ENCODE measurements around the gene SLCO2A1.

SLCO2A1 gene

DNA sequence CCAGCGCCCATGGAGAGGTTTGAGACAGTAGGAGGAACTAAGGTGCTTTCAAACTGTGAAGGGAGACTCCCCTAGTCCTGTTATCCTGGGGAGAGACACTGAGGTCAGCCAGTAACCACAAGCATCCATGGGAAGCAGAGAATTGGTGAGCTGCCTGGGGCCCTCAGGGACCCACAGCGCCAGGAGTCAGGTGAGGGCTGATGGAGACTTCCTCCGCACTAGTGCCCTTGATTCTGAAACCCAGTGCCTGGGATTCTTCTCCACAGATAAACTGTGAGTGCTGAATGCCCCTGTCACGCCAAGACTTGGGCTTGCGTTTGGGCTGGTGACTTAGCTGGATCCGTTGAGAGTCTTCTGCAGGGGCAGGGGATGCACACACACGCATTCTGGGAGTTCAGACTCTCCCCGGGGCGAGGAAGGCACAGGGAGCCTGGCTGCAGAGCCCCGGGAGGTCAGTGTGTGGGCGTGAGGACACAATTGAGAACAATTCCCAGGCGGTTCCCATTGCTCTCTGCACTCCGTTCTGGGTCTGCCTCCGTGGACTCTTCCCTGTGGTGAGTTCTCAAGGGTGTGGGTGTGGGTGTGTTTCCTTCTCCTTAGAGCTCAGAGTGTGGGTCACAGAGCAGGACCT, 37.9 kb upstream of the SLCO2A1 start:
- H3K4me3 Mint-ChIP-seq = no peak overlapping the region
- H3K36me3 Mint-ChIP-seq (ENCODE audit: low read depth) = no peaks in the 10 kb centered on the region
- intact Hi-C loops (cut with micrococcal nuclease) = no loop called here
- H3K4me1 Mint-ChIP-seq (ENCODE audit: low read depth) = no peaks in the 10 kb centered on the region
- H3K27me3 Mint-ChIP-seq = no peaks in the 10 kb centered on the region
- H3K27ac Mint-ChIP-seq = no peak overlapping the region
- no peaks in the 10 kb centered on the region for H3K9me3 Mint-ChIP-seq

DNA sequence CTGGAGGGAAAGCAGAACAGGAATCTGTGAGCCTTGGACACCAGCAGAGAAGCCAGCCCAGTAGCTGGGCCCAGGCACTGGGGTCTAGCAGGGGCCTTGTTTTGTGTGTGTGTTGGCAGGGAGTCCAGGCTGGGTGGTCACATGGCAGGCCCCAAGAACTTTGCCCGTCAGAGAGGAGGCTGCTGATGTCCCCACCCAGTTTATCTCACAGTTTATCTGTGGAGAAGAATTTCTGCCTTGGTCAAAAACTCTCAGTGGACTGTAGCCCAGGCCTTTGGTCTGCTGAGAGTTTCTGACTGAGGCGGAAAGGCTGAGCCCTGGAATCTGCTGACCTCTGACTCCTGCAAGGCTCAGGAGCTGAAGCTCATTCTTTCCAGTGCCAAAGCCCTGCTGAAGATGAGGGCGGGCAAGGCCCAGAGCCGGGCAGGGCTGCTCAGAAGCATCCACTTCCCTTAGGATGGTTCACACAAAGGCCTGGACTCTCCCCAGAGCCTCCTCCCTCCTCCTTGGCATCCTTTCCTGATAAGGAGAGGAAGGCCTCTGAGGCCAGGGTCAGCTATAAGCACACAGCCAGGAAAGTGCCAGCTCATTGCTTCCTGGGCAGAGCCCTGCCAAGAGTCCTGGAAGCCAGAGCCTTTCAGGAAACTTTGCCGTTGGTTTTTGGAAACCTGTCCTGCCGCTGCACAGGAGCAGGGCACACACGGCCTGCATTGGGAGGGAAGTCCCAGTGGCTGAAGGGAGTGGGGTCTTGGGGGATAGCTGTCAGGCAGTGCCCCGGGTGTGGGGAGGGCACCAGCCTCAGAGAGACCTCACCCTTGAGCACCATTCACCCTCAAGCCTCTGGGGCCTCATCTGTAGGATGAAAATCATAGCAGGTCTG, 37.2 kb upstream of the SLCO2A1 start:
- no peak overlapping the region for H3K27ac Mint-ChIP-seq
- H3K27me3 Mint-ChIP-seq = no peaks in the 10 kb centered on the region
- no peak overlapping the region for H3K4me3 Mint-ChIP-seq
- intact Hi-C loops (cut with micrococcal nuclease) = no loop called here
- no peaks in the 10 kb centered on the region for H3K4me1 Mint-ChIP-seq (ENCODE audit: low read depth)
- H3K9me3 Mint-ChIP-seq = no peaks in the 10 kb centered on the region
- no peaks in the 10 kb centered on the region for H3K36me3 Mint-ChIP-seq (ENCODE audit: low read depth)

DNA sequence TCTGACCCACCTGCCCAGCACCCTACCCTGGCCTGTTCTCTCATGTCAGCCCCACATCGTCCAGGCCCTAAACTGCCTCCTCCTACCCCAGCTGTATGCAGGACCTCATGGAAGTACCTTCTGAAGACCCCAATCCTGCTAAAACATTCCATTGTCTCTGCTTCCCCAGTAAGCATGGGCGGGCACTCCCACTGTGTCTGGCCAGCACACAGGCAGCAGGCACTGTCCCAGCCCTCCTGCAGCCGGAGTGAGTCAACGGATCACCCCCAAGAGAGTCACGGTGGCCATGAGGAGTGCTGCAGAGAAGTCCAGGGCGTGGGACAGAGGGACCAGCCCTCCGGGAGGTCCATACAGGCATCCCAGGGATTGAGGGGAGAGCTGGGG, 36.4 kb upstream of the SLCO2A1 start:
- Mint-ChIP-seq H3K4me1 (ENCODE audit: low read depth) (no peaks in the 10 kb centered on the region), H3K27me3 (no peaks in the 10 kb centered on the region), H3K36me3 (ENCODE audit: low read depth) (no peaks in the 10 kb centered on the region), H3K9me3 (no peaks in the 10 kb centered on the region), H3K27ac (no peak overlapping the region), H3K4me3 (no peak overlapping the region)
- intact Hi-C loops (cut with micrococcal nuclease) = no loop called here

DNA sequence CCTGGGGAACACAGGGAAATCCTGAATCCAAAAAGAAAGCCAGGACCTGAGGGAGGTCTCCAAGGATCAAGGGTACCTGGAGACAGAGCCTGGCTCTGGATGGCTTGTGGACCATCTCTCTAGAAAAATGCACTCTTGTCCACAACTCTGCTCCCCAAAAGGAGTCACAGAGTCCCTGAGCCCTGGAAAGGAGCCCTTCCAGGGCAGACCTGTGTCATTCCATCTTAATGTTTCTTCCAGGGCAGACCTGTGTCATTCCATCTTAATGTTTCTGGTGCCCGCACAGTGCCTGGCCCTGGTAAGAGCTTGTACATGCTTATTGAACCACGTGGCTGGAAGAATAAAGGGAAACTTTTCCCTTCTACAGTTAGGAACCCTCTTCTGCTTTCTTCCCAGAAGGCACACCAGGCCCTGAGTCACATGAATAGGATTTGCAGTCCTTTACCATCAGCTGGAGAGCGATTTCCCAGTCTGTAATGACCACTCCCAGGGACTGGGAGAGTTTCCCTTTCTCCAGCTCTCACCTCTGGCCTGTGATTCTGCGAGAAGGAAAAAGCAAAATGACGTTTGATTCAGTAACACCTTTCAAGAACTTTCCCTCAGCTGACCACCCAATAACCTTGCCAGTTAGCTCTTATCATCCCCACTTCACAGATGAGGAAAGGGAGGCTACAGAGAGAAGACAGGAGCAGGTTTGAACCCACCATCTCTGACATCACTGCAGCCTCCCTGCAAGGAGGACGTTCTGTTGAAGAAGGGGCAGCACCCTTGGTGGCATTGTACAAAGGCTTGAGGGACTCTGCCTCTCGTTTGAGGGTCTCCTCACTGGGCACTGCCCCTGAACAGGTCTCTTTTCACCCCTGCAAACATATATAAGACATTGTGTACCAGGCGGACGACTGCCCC, 35.8 kb upstream of the SLCO2A1 start:
- Mint-ChIP-seq H3K4me3 (no peak overlapping the region), H3K27ac (no peak overlapping the region), H3K9me3 (no peaks in the 10 kb centered on the region), H3K4me1 (ENCODE audit: low read depth) (no peaks in the 10 kb centered on the region), H3K36me3 (ENCODE audit: low read depth) (no peaks in the 10 kb centered on the region), H3K27me3 (no peaks in the 10 kb centered on the region)
- intact Hi-C loops (cut with micrococcal nuclease) = no loop called here

DNA sequence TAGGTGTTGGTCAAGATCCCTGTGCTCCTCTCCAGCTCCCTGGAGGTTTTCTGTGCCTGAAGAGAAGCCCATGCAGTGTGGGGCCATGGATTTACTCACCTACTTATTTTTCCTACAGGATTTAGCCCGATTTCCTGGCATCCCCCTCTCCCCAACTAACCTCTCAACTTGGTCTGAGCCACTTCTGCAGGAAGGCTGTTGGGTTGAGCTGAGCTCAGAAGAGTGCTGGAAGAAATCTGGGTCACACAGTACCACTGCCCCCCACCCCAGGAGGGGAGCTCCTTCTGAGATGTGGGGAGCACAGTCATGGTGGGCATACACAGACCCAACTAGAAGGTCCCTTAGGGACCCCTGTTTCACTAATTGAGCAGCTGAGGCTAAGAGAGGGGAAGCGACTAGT, 34.4 kb upstream of the SLCO2A1 start:
- Mint-ChIP-seq H3K9me3 (no peaks in the 10 kb centered on the region), H3K36me3 (ENCODE audit: low read depth) (no peaks in the 10 kb centered on the region), H3K27me3 (no peaks in the 10 kb centered on the region), H3K4me1 (ENCODE audit: low read depth) (no peaks in the 10 kb centered on the region), H3K4me3 (no peak overlapping the region), H3K27ac (no peak overlapping the region)
- intact Hi-C loops (cut with micrococcal nuclease) = no loop called here

DNA sequence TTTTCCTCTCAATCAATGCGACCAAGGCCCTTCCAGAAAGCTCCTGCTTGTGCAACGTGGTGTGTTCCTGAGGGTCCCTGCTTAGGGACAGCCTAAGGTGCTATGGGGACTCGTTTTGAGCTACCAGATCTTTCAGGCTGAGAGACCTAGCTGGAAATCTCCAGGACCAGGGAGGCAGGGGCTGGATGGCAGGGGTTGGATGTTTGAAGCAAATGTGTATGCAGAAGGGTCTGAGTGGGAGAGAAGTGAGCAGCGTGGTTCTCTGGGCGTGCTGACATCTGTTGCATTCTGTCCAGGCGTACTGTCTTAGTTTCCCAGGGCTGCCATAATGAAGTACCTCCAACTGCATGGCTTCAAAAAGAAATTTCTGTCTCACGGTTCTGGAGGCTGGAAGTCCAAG, 31.7 kb upstream of the SLCO2A1 start:
- H3K27ac Mint-ChIP-seq = no peak overlapping the region
- no peaks in the 10 kb centered on the region for H3K36me3 Mint-ChIP-seq (ENCODE audit: low read depth)

DNA sequence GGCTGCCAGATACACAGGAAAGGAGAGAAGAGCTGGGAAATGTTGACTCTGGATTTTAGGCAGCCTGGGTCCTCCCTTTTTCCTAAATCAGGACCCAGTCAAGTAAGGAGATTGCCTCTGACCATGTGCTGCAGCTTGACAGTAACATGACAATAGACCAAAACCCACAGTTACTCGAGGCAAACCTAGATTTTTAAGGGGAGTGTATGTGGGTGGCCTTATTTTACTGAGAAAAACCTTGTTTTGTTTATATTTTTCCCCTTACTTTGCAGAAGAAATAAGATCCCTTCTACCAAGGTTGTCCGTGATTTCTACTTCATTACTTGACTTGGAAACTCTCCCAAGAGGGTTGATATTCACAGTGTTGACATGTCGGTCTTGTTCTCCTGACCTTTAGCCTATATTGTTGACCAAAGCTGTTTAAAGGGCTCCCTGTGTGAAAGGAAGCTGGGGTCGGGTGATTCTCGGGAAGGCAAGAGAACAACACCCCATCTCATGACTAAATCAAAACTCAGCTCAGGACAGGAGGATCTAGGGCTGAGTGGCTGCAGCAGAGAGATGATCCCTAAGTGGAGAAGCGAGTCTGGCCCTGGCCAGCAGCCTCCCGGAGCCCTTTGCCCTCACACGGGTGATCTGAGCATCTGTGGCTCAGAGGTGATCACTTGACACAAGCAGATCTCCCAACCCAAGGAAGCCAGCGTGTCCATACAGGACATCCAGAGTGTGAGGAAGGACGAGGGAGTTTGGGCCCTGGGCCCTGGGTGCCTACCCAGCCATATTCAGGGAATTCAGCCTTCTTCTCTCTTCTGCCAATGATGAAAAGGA, 31.0 kb upstream of the SLCO2A1 start:
- H3K4me3 Mint-ChIP-seq = no peak overlapping the region
- no peaks in the 10 kb centered on the region for H3K36me3 Mint-ChIP-seq (ENCODE audit: low read depth)
- H3K4me1 Mint-ChIP-seq (ENCODE audit: low read depth) = no peaks in the 10 kb centered on the region
- H3K27ac Mint-ChIP-seq = no peak overlapping the region
- intact Hi-C loops (cut with micrococcal nuclease) = no loop called here
- H3K27me3 Mint-ChIP-seq = no peaks in the 10 kb centered on the region
- H3K9me3 Mint-ChIP-seq = no peaks in the 10 kb centered on the region

More for the DNA sequence above, 31.7 kb upstream of the SLCO2A1 start:
- intact Hi-C loops (cut with micrococcal nuclease) = no loop called here
- no peaks in the 10 kb centered on the region for H3K4me1 Mint-ChIP-seq (ENCODE audit: low read depth)
- H3K9me3 Mint-ChIP-seq = no peaks in the 10 kb centered on the region
- no peak overlapping the region for H3K4me3 Mint-ChIP-seq
- H3K27me3 Mint-ChIP-seq = no peaks in the 10 kb centered on the region

DNA sequence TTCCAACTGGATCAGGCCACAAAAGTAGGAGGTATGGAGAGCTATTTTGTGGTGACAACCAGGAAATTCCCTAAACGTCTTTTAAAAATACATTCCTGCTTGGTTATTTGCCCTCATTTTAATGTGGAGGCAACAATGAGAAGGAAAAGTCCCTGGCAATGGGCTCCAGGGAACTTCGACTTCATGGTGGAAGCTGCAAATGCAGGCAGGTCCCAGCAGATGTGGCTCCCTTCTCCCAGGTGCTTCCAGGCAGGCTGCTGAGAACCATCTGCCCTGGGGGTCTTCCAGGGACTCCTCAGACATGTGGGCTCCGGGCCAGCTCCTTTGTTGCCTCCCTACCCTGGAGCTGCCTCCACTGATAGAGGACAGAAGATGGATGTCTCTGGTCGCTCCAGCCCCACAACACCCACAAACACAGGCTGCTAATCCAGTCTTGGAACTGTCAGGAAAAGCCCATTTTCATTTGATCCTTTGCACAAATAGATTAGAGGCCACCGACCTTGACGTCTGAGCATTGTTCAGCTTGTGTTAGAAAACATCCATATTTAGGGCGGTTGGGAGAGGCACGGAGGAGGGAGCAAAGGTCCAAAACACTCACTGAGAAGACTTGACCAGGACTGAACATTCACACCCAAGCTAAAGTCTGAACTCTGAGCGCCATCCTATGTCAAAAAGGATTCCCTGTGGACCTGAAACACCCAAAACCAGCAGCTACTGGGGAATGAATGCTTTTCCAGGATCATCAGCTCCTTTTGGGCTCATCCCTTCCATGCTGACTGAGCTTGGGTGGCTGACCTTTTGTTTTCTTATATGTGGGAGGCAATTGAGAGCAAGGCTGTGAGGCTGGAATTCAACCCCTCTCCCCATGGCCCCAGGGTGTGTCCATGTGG, 30.2 kb upstream of the SLCO2A1 start:
- no peaks in the 10 kb centered on the region for H3K4me1 Mint-ChIP-seq (ENCODE audit: low read depth)
- intact Hi-C loops (cut with micrococcal nuclease) = no loop called here
- no peaks in the 10 kb centered on the region for H3K27me3 Mint-ChIP-seq
- no peaks in the 10 kb centered on the region for H3K36me3 Mint-ChIP-seq (ENCODE audit: low read depth)
- H3K4me3 Mint-ChIP-seq = no peak overlapping the region
- H3K27ac Mint-ChIP-seq = no peak overlapping the region
- H3K9me3 Mint-ChIP-seq = no peaks in the 10 kb centered on the region

DNA sequence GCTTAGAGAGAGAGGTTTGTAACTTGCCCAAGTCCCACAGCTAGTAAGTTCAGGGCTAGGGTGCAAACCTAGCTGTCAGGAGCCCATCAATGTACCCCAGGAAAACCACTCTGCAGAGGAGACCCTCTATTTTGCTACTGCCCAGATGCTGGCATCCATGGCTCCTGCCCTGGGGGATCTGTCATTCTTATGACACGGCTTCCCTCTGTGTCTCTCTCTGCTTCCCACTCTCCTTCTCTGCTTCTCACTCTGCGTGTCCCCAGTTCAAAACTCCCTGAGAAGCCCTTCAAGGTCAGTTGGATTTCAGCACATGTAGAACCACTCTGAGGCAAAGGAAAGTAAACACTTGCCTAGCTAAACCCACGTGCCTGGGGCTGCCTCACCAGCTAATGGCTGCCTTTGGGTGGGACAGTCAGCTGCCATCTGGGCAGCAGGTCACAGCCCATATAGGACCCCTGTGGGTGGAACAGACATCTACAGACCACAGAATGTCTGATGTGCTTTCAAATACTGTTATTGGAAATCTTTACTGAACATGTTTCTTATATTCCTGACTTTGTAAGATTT, 29.4 kb upstream of the SLCO2A1 start:
- no peaks in the 10 kb centered on the region for H3K27me3 Mint-ChIP-seq
- no peaks in the 10 kb centered on the region for H3K4me1 Mint-ChIP-seq (ENCODE audit: low read depth)
- H3K9me3 Mint-ChIP-seq = no peaks in the 10 kb centered on the region
- no peaks in the 10 kb centered on the region for H3K36me3 Mint-ChIP-seq (ENCODE audit: low read depth)
- no peak overlapping the region for H3K4me3 Mint-ChIP-seq
- intact Hi-C loops (cut with micrococcal nuclease) = no loop called here
- H3K27ac Mint-ChIP-seq = no peak overlapping the region

DNA sequence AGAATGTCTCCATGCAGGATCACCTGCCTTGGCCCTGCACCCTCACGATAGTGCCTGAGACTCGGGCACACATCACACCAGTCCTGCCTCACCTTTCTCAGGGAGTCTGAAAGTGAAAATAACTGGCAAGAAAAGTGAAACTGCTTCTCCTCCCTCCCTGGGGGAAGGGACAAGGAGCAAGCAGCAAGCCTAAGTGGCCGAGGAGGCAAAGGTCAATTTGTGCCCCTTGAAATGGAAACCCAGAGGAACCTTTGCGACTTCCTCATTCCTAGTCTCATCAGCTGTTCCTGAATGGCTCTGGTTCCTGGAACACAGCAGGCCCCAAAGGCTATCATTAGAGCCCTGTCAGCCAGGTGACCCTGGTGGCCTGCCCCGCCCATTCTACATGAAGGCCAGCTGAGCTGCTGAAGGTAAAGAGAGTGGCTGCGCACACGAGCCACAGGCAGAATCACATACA, 28.0 kb upstream of the SLCO2A1 start:
- no peak overlapping the region for H3K4me3 Mint-ChIP-seq
- H3K27ac Mint-ChIP-seq = no peak overlapping the region
- intact Hi-C loops (cut with micrococcal nuclease) = no loop called here
- H3K27me3 Mint-ChIP-seq = no peaks in the 10 kb centered on the region
- no peaks in the 10 kb centered on the region for H3K36me3 Mint-ChIP-seq (ENCODE audit: low read depth)
- no peaks in the 10 kb centered on the region for H3K9me3 Mint-ChIP-seq
- H3K4me1 Mint-ChIP-seq (ENCODE audit: low read depth) = no peaks in the 10 kb centered on the region

DNA sequence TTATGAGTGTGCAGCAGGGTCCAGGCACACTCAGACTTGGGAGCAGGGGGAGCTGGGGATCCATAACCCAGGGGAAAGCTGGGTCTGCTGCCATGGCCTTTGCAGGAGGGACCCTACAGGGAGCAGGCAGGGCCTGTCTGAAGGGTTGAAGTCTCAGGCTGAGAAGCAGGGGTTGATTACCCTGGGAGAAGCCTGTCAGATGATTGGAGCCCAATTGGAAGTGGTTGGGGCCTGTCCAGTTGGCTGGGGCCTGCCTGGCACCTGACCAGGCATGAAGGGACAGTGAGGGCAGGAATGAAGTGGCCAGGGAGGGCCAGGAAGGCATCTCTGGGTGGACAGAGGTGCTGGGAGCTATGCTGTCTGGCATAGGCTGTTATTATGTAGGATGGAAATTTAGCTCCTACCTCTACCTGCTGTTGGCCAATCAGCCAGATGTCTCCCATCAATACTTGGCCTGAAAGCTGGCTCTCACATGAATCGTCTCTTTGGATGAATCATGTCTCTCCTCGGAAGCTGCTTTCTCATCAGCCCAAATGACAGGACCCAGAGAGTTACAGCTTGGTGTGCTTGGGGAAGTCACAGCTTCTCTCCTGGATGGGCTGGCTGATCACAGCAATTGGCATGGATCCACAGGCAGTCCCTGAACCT, 27.4 kb upstream of the SLCO2A1 start:
- intact Hi-C loops (cut with micrococcal nuclease) = no loop called here
- H3K4me3 Mint-ChIP-seq = no peak overlapping the region
- no peaks in the 10 kb centered on the region for H3K9me3 Mint-ChIP-seq
- H3K4me1 Mint-ChIP-seq (ENCODE audit: low read depth) = no peaks in the 10 kb centered on the region
- H3K36me3 Mint-ChIP-seq (ENCODE audit: low read depth) = no peaks in the 10 kb centered on the region
- H3K27me3 Mint-ChIP-seq = no peaks in the 10 kb centered on the region
- no peak overlapping the region for H3K27ac Mint-ChIP-seq

DNA sequence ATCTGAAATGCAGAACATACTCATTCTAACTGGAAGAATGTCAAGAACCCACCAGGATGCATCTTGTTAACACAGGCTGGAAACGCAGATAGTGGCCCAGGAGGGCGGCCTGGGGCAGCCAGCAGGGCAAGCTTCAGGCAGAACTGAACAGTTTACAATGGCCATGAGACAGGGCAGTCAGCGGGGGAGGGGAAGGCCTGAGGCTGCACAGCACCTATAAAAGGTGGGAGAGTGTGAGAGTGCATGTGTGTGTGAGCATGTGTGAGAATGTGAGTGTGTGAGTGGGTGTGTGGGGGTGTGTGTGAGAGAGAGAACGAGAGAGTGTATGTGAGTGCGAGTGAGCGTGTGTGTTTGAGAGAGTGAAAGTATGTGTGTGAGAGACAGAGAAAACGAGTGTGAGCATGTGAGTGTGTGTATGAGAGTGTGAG, 26.8 kb upstream of the SLCO2A1 start:
- Mint-ChIP-seq H3K27ac (no peak overlapping the region), H3K4me1 (ENCODE audit: low read depth) (no peaks in the 10 kb centered on the region), H3K4me3 (no peak overlapping the region), H3K9me3 (no peaks in the 10 kb centered on the region), H3K36me3 (ENCODE audit: low read depth) (no peaks in the 10 kb centered on the region), H3K27me3 (no peaks in the 10 kb centered on the region)
- intact Hi-C loops (cut with micrococcal nuclease) = no loop called here
